Activated T-cell treated with anti-CD3 and anti-CD28 coated beads, Interleukin-2, amount 50 U/mL, for 24 hours (primary cell): Measurements from ENCODE around the gene RNF2.

Experiments used
- DNase-seq: peaks from one replicate; pipeline ENCODE4 v3.0.0-alpha.2; 2020
- H3K27ac Mint-ChIP-seq: 2 replicates; pipeline ENCODE4 v1.8.0; 2020; ENCODE audit warnings: mild to moderate bottlenecking, mixed read lengths
- H3K27me3 Mint-ChIP-seq: 2 replicates; pipeline ENCODE4 v1.8.0; 2020; ENCODE audit warnings: mixed read lengths
- H3K36me3 Mint-ChIP-seq: 2 replicates; pipeline ENCODE4 v1.8.0; 2020; ENCODE audit warnings: low read depth, mixed read lengths
- H3K4me1 Mint-ChIP-seq: 2 replicates; pipeline ENCODE4 v1.8.0; 2020; ENCODE audit warnings: low read depth, mixed read lengths
- H3K4me3 Mint-ChIP-seq: 2 replicates; pipeline ENCODE4 v1.8.0; 2020; ENCODE audit warnings: mild to moderate bottlenecking, moderate library complexity, mixed read lengths
- H3K9me3 Mint-ChIP-seq: 2 replicates; pipeline ENCODE4 v1.8.0; 2020; ENCODE audit warnings: mixed read lengths

Gene RNF2

GRCh38 chr1:185039726-185040407 is 5.5 kb upstream of the RNF2 start:
- Mint-ChIP-seq H3K36me3 (no peaks in the 10 kb centered on the region), H3K4me1 (peaks cover 7% of the 10 kb centered on the region), H3K4me3 (no peak overlapping the region), H3K9me3 (no peaks in the 10 kb centered on the region), H3K27ac (no peak overlapping the region), H3K27me3 (no peaks in the 10 kb centered on the region)
- DNase-seq = no peak

GRCh38 chr1:185040408-185040735 is 5.0 kb upstream of the RNF2 start:
- H3K4me3 Mint-ChIP-seq = no peak overlapping the region
- no peaks in the 10 kb centered on the region for H3K36me3 Mint-ChIP-seq
- H3K9me3 Mint-ChIP-seq = no peaks in the 10 kb centered on the region
- H3K27me3 Mint-ChIP-seq = no peaks in the 10 kb centered on the region
- DNase-seq = no peak
- H3K27ac Mint-ChIP-seq = no peak overlapping the region
- H3K4me1 Mint-ChIP-seq = peaks cover 9% of the 10 kb centered on the region

GRCh38 chr1:185041742-185042141 is 3.6 kb upstream of the RNF2 start:
- Mint-ChIP-seq H3K4me3 (no peak overlapping the region), H3K36me3 (peaks cover 8% of the 10 kb centered on the region), H3K27ac (no peak overlapping the region), H3K9me3 (no peaks in the 10 kb centered on the region), H3K4me1 (peaks cover 15% of the 10 kb centered on the region), H3K27me3 (no peaks in the 10 kb centered on the region)
- DNase-seq = no peak

- Mint-ChIP-seq H3K9me3 (no peaks in the 10 kb centered on the region), H3K4me1 (peaks cover 25% of the 10 kb centered on the region), H3K4me3 (no peak overlapping the region), H3K36me3 (peaks cover 8% of the 10 kb centered on the region), H3K27ac (no peak overlapping the region), H3K27me3 (no peaks in the 10 kb centered on the region)
- DNase-seq = no peak
These were observed 2.6 kb upstream of the RNF2 start for GRCh38 chr1:185042737-185043136.

GRCh38 chr1:185044387-185044786 is 971 bp upstream of the RNF2 start:
- DNase-seq = no peak
- Mint-ChIP-seq H3K4me3 (peak overlapping the region; percentile 93), H3K36me3 (peaks cover 8% of the 10 kb centered on the region), H3K9me3 (no peaks in the 10 kb centered on the region), H3K4me1 (peaks cover 40% of the 10 kb centered on the region), H3K27ac (peak overlapping the region; percentile 89), H3K27me3 (no peaks in the 10 kb centered on the region)

- H3K9me3 Mint-ChIP-seq = no peaks in the 10 kb centered on the region
- peak overlapping the region; percentile 88 for H3K27ac Mint-ChIP-seq
- H3K36me3 Mint-ChIP-seq = peaks cover 8% of the 10 kb centered on the region
- DNase-seq = no peak
- H3K27me3 Mint-ChIP-seq = no peaks in the 10 kb centered on the region
- H3K4me1 Mint-ChIP-seq = peaks cover 55% of the 10 kb centered on the region
- peak overlapping the region; percentile 93 for H3K4me3 Mint-ChIP-seq
These were observed 595 bp downstream of the RNF2 start for GRCh38 chr1:185045814-185046492.

GRCh38 chr1:185046668-185047067 is 1.3 kb downstream of the RNF2 start:
- no peak for DNase-seq
- no peaks in the 10 kb centered on the region for H3K9me3 Mint-ChIP-seq
- peak overlapping the region; percentile 93 for H3K4me3 Mint-ChIP-seq
- H3K36me3 Mint-ChIP-seq = peaks cover 8% of the 10 kb centered on the region
- H3K4me1 Mint-ChIP-seq = peaks cover 56% of the 10 kb centered on the region
- peak overlapping the region; percentile 88 for H3K27ac Mint-ChIP-seq
- H3K27me3 Mint-ChIP-seq = no peaks in the 10 kb centered on the region

GRCh38 chr1:185049670-185050069 is 4.3 kb downstream of the RNF2 start:
- no peak for DNase-seq
- Mint-ChIP-seq H3K27ac (no peak overlapping the region), H3K36me3 (peaks cover 19% of the 10 kb centered on the region), H3K4me1 (peaks cover 63% of the 10 kb centered on the region), H3K27me3 (no peaks in the 10 kb centered on the region), H3K9me3 (no peaks in the 10 kb centered on the region), H3K4me3 (no peak overlapping the region)

GRCh38 chr1:185050823-185051451 is 5.6 kb downstream of the RNF2 start:
- Mint-ChIP-seq H3K4me1 (peaks cover 64% of the 10 kb centered on the region), H3K4me3 (no peak overlapping the region), H3K9me3 (no peaks in the 10 kb centered on the region), H3K36me3 (peaks cover 19% of the 10 kb centered on the region), H3K27me3 (no peaks in the 10 kb centered on the region), H3K27ac (no peak overlapping the region)
- no peak for DNase-seq

- peaks cover 13% of the 10 kb centered on the region for H3K36me3 Mint-ChIP-seq
- DNase-seq = no peak
- no peaks in the 10 kb centered on the region for H3K27me3 Mint-ChIP-seq
- H3K4me3 Mint-ChIP-seq = no peak overlapping the region
- H3K27ac Mint-ChIP-seq = no peak overlapping the region
- no peaks in the 10 kb centered on the region for H3K9me3 Mint-ChIP-seq
- H3K4me1 Mint-ChIP-seq = peaks cover 52% of the 10 kb centered on the region
These were observed 7.8 kb downstream of the RNF2 start for GRCh38 chr1:185053204-185053603.

GRCh38 chr1:185054365-185055060 is 9.2 kb downstream of the RNF2 start:
- Mint-ChIP-seq H3K36me3 (peaks cover 13% of the 10 kb centered on the region), H3K4me3 (no peak overlapping the region), H3K9me3 (no peaks in the 10 kb centered on the region), H3K27ac (no peak overlapping the region), H3K4me1 (peaks cover 50% of the 10 kb centered on the region), H3K27me3 (no peaks in the 10 kb centered on the region)
- no peak for DNase-seq

- no peak overlapping the region for H3K4me3 Mint-ChIP-seq
- DNase-seq = no peak
- no peaks in the 10 kb centered on the region for H3K27me3 Mint-ChIP-seq
- H3K27ac Mint-ChIP-seq = no peak overlapping the region
- peaks cover 57% of the 10 kb centered on the region for H3K4me1 Mint-ChIP-seq
- no peaks in the 10 kb centered on the region for H3K9me3 Mint-ChIP-seq
- peaks cover 13% of the 10 kb centered on the region for H3K36me3 Mint-ChIP-seq
These were observed 12.8 kb downstream of the RNF2 start for GRCh38 chr1:185058110-185058509.

- no peak overlapping the region for H3K27ac Mint-ChIP-seq
- H3K27me3 Mint-ChIP-seq = no peaks in the 10 kb centered on the region
- no peaks in the 10 kb centered on the region for H3K9me3 Mint-ChIP-seq
- H3K4me1 Mint-ChIP-seq = peaks cover 61% of the 10 kb centered on the region
- DNase-seq = no peak
- peaks cover 20% of the 10 kb centered on the region for H3K36me3 Mint-ChIP-seq
- H3K4me3 Mint-ChIP-seq = no peak overlapping the region
These were observed 13.5 kb downstream of the RNF2 start for GRCh38 chr1:185058876-185059275.

- Mint-ChIP-seq H3K36me3 (peaks cover 23% of the 10 kb centered on the region), H3K4me3 (no peak overlapping the region), H3K27me3 (no peaks in the 10 kb centered on the region), H3K27ac (no peak overlapping the region), H3K9me3 (no peaks in the 10 kb centered on the region), H3K4me1 (peaks cover 64% of the 10 kb centered on the region)
- DNase-seq = no peak
These were observed 14.7 kb downstream of the RNF2 start for GRCh38 chr1:185059950-185060571.
